SK-N-SH treated with all-trans-retinoic acid at 6 μM for 48 hours (cell line): ENCODE results near the gene HEATR1.

Source experiments
- ARNTL ChIP-seq: fragments of 450-650 bp; formaldehyde crosslinking; IDR thresholded peaks from 2 replicates; pipeline ENCODE4 v1.5.0; 2020; ENCODE audit warnings: low read depth, mild to moderate bottlenecking, moderate library complexity, borderline replicate concordance
- BACH2 ChIP-seq: fragments of 250-450 bp; sonication (Bioruptor Pico); IDR thresholded peaks from 2 replicates; pipeline ENCODE4 v1.9.0; 2021; ENCODE audit warnings: mild to moderate bottlenecking, borderline replicate concordance
- GLIS3 ChIP-seq: fragments of 250-450 bp; sonication (Bioruptor Pico); IDR thresholded peaks from 2 replicates; pipeline ENCODE4 v1.5.0; 2020; ENCODE audit warnings: mild to moderate bottlenecking, moderate library complexity
- PPARA ChIP-seq: fragments of 250-450 bp; sonication (Bioruptor Pico); IDR thresholded peaks from 2 replicates; pipeline ENCODE4 v1.5.0; 2020; ENCODE audit warnings: mild to moderate bottlenecking, borderline replicate concordance
- TOX ChIP-seq: fragments of 250-450 bp; sonication (Bioruptor Pico); IDR thresholded peaks from 2 replicates; pipeline ENCODE4 v1.8.0; 2021; ENCODE audit warnings: mild to moderate bottlenecking, moderate library complexity, borderline replicate concordance
- ZFP3 ChIP-seq: fragments of 250-450 bp; sonication (Bioruptor Pico); IDR thresholded peaks from 2 replicates; pipeline ENCODE4 v1.5.0; 2020; ENCODE audit warnings: mild to moderate bottlenecking, moderate library complexity
- ZFP30 ChIP-seq: fragments of 450-650 bp; formaldehyde crosslinking; IDR thresholded peaks from 2 replicates; pipeline ENCODE4 v1.5.0; 2022; ENCODE audit warnings: mild to moderate bottlenecking, moderate library complexity
- ZNF70 ChIP-seq: fragments of 450-650 bp; formaldehyde crosslinking; IDR thresholded peaks from 2 replicates; pipeline ENCODE4 v1.5.0; 2020; ENCODE audit warnings: mild to moderate bottlenecking, moderate library complexity
- ZNF8 ChIP-seq: fragments of 450-650 bp; formaldehyde crosslinking; IDR thresholded peaks from 2 replicates; pipeline ENCODE4 v1.5.0; 2020; ENCODE audit warnings: mild to moderate bottlenecking, moderate library complexity
- TF ChIP-seq, protein P1 (sequence below): fragments of 250-450 bp; sonication (Bioruptor Pico); IDR thresholded peaks from 2 replicates; pipeline ENCODE4 v1.8.0; 2020; ENCODE audit warnings: mild to moderate bottlenecking, moderate library complexity, borderline replicate concordance
- TF ChIP-seq, protein P2 (sequence below): fragments of 250-450 bp; sonication (Bioruptor Pico); IDR thresholded peaks from 2 replicates; pipeline ENCODE4 v1.5.1; 2020; ENCODE audit warnings: low read depth, mild to moderate bottlenecking, moderate library complexity
- TF ChIP-seq, protein P3 (sequence below): fragments of 250-450 bp; sonication (Bioruptor Pico); IDR thresholded peaks from 2 replicates; pipeline ENCODE4 v1.8.0; 2021; ENCODE audit warnings: low read depth, mild to moderate bottlenecking, moderate library complexity, borderline replicate concordance
- TF ChIP-seq, protein P4 (sequence below): fragments of 250-450 bp; sonication (Bioruptor Pico); IDR thresholded peaks from 2 replicates; pipeline ENCODE4 v1.5.1; 2021; ENCODE audit warnings: mild to moderate bottlenecking, moderate library complexity

DNA sequence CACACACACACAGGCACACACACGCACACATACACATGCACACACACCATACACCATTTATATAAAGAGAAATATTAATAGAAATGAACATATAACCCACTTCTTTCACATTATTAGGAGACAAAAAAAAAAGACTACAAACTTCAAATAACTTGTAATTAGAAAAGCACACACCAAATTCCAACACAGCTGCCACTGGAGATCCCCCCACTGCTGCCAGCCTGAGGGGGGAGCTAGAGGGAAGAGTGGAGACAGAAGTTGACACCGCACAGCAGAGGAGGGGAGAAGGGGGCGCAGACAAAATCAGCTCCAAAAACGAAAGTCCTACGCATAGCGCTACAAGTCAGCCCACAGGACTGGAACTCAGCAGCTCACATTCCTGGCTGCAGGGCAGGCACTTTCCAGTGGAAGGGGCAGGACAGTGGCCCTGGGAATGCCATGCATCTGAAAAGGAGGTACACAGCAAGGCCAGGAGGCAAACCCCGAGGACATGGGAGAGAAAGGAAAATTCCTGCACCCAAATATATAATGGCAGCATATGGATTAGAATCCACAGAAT is 44.0 kb downstream of the HEATR1 start:
- TF ChIP-seq TOX (CRISPR knock-in tag) (no peak), ZFP30 (CRISPR knock-in tag) (no peak), ARNTL (CRISPR knock-in tag) (no peak), PPARA (CRISPR knock-in tag) (no peak), ZNF70 (CRISPR knock-in tag) (no peak), BACH2 (no peak), ZFP3 (no peak), ZNF8 (CRISPR knock-in tag) (no peak), GLIS3 (CRISPR knock-in tag) (no peak)
- TF ChIP-seq, protein P1, sequence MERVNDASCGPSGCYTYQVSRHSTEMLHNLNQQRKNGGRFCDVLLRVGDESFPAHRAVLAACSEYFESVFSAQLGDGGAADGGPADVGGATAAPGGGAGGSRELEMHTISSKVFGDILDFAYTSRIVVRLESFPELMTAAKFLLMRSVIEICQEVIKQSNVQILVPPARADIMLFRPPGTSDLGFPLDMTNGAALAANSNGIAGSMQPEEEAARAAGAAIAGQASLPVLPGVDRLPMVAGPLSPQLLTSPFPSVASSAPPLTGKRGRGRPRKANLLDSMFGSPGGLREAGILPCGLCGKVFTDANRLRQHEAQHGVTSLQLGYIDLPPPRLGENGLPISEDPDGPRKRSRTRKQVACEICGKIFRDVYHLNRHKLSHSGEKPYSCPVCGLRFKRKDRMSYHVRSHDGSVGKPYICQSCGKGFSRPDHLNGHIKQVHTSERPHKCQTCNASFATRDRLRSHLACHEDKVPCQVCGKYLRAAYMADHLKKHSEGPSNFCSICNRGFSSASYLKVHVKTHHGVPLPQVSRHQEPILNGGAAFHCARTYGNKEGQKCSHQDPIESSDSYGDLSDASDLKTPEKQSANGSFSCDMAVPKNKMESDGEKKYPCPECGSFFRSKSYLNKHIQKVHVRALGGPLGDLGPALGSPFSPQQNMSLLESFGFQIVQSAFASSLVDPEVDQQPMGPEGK = no peak
- TF ChIP-seq, protein P2, sequence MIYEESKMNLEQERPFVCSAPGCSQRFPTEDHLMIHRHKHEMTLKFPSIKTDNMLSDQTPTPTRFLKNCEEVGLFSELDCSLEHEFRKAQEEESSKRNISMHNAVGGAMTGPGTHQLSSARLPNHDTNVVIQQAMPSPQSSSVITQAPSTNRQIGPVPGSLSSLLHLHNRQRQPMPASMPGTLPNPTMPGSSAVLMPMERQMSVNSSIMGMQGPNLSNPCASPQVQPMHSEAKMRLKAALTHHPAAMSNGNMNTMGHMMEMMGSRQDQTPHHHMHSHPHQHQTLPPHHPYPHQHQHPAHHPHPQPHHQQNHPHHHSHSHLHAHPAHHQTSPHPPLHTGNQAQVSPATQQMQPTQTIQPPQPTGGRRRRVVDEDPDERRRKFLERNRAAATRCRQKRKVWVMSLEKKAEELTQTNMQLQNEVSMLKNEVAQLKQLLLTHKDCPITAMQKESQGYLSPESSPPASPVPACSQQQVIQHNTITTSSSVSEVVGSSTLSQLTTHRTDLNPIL (CRISPR knock-in tag) = no peak
- TF ChIP-seq, protein P3, sequence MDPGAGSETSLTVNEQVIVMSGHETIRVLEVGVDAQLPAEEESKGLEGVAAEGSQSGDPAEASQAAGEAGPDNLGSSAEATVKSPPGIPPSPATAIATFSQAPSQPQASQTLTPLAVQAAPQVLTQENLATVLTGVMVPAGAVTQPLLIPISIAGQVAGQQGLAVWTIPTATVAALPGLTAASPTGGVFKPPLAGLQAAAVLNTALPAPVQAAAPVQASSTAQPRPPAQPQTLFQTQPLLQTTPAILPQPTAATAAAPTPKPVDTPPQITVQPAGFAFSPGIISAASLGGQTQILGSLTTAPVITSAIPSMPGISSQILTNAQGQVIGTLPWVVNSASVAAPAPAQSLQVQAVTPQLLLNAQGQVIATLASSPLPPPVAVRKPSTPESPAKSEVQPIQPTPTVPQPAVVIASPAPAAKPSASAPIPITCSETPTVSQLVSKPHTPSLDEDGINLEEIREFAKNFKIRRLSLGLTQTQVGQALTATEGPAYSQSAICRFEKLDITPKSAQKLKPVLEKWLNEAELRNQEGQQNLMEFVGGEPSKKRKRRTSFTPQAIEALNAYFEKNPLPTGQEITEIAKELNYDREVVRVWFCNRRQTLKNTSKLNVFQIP (CRISPR knock-in tag) = no peak
- TF ChIP-seq, protein P4, sequence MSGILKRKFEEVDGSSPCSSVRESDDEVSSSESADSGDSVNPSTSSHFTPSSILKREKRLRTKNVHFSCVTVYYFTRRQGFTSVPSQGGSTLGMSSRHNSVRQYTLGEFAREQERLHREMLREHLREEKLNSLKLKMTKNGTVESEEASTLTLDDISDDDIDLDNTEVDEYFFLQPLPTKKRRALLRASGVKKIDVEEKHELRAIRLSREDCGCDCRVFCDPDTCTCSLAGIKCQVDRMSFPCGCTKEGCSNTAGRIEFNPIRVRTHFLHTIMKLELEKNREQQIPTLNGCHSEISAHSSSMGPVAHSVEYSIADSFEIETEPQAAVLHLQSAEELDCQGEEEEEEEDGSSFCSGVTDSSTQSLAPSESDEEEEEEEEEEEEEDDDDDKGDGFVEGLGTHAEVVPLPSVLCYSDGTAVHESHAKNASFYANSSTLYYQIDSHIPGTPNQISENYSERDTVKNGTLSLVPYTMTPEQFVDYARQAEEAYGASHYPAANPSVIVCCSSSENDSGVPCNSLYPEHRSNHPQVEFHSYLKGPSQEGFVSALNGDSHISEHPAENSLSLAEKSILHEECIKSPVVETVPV (CRISPR knock-in tag) = no peak
